HG03558 (cell line): ENCODE measurements around the gene TICAM1.
"Not testable (repeated sequence)": the region's sequence is repeated elsewhere in the genome, so short reads cannot be mapped to it uniquely, and the experiment has no call there.

Source experiments
- ATAC-seq: cut with Tn5 transposase; IDR thresholded peaks from one replicate; pipeline ENCODE4 v1.9.1; 2021; ENCODE audit warnings: moderate number of reproducible peaks; ENCODE audit not compliant: unreplicated experiment; ENCODE audit errors: extremely low read depth

Gene TICAM1

GRCh38 chr19:4831304-4831978, at the start of gene TICAM1:
Gene TICAM1, minus strand, starts transcription at chr19:4831712. Its CDS starts 13,335 bp downstream, at chr19:4818377.
- no peak for ATAC-seq

GRCh38 chr19:4879041-4879440, 47.5 kb upstream of the TICAM1 start:
- no peak for ATAC-seq

GRCh38 chr19:4878491-4878968, 47.0 kb upstream of the TICAM1 start:
- ATAC-seq: no peak

DNA sequence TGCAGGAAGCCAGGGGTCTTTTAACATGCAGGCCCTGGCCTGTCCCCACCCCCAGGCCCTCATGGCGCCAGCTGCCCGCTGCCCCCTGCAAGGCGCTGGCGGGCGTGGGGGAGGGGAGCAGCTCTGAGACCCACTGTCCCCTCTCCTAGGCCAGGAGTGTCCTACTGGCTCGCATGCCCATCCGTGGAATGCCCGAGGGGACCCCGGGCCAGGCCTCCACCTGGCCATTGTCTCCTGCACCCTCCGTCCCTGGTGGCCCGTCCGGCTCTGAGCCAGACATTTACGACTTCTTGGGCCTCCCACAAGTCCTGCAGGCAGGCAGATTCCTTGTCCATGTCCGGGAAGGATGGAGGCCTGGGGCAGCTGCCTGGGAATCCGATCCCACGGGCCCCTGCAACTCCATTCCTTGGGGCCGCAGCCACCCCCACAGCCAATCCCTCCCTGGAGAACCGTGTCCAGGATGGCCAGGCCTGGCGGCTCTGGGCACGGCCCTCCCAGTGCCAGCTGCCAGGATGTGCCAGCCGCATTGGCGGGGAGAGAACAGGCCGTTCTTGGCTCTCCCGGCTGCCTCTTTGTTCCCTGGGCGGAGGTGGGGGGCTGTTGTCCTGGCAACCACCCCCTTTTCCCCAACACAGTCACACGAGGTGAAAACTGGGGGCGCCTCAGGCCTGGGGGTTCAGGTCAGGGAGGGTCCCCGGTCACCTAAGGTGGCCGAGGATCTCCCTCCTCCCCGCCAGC, 46.4 kb upstream of the TICAM1 start:
- no peak for ATAC-seq

DNA sequence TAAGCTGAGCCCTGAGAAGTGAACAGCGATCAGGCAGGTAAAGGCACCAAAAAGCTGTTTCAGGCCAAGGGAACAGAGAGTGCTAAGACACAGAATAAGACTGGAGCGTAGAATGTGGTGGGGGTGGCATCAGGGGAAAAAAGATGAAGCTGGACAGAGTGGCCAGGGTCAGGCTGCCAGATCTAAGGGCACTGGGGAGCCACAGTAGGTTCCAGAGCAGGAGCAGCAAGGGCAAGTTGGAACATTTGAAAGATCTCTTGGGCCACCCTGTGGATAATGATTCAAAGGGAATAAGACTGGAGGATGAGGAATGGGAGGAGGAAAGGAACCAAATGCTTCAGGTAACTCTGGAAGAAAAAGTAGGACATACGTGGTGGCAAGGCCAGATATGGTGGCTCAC, 42.4 kb upstream of the TICAM1 start:
- no peak for ATAC-seq

DNA sequence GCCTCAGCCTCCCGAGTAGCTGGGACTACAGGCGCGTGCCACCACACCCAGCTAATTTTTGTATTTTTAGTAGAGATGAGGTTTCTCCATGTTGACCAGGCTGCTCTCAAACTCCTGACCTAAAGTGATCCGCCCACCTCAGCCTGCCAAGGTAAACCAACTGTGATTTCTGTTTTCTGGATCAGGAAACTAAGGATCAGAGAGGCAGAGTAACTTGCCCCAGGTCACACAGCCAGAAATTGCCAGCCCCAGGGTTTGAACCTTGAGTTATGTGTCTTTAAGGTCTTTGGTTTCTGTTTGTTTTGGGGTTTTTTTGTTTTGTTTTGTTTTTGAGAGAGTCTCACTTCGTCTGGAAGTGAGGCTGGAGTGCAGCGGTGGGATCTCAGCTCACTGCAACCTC, 40.2 kb upstream of the TICAM1 start:
- no peak for ATAC-seq

- ATAC-seq: no peak
Observed at GRCh38 chr19:4870025-4870700, 38.7 kb upstream of the TICAM1 start.

DNA sequence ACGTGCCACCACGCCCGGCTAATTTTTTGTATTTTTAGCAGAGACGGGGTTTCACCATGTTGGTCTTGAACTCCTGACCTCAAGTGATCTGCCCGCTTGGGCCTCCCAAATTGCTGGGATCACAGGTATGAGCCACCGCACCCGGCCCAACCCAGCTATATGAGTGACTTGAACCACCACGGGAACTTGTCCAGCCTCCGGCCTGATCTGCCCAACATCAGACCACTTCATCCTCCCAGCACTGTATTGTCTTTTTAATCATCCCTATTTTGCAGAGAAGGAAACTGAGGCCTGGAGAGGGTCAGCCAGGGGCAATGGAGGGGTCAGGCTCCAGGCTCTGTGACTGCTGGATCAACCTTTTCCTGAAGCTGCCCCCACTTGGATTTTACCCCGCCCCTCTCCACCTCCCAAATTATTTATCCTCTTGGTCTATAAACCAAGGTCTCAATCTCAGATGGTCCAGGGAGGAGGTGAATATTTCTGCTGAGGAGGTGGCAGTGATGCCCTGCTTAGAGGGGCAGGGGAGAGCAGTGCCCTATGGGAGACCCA, 36.8 kb upstream of the TICAM1 start:
- no peak for ATAC-seq

- no peak for ATAC-seq
Observed at GRCh38 chr19:4867534-4868285, 36.2 kb upstream of the TICAM1 start, which contains the start of gene PLIN3. Gene PLIN3, minus strand, starts transcription at chr19:4867667. Its CDS starts 6,273 bp downstream, at chr19:4861394.

- ATAC-seq: no peak
Observed at GRCh38 chr19:4866595-4867424, 35.3 kb upstream of the TICAM1 start.

DNA sequence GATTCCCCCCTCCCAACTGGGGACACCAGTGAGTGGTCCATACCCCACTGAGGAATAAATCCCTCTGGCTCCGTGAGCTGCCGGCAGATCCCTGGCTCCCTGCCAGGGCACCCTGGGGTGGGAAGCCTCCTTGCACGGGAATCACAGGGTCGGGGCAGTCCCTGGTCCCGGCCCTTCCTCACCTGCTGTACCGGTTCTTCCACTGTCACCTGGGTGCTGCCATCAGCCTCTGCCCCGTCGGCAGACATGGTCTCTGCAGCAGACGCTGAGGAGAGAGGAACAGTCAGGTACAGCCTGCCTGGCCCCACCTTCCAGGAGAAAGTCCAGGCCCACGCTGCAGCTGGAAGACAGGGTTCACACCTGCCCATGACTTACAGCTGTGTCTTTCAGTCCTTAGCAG, 29.6 kb upstream of the TICAM1 start:
- ATAC-seq: no peak

GRCh38 chr19:4859697-4860096, 28.2 kb upstream of the TICAM1 start:
- ATAC-seq: no peak

GRCh38 chr19:4856468-4856867, 25.0 kb upstream of the TICAM1 start:
- ATAC-seq: not testable (repeated sequence)

DNA sequence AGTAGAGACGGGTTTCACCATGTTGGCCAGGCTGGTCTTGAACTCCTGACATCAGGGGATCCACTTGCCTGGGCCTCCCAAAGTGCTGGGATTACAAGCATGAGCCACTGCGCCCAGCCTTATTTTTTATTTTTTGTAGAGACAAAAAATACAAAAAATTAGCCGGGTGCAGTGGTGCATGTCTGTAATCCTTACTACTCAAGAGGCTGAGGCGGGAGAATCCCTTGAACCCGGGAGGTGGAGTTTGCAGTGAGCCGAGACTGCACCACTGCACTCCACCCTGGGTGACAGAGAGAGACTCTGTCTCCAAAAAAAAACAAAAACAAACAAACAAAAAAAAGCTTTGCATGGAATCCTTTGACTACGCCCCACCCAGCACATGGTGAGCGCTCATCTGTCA, 22.0 kb upstream of the TICAM1 start:
- ATAC-seq: not testable (repeated sequence)

DNA sequence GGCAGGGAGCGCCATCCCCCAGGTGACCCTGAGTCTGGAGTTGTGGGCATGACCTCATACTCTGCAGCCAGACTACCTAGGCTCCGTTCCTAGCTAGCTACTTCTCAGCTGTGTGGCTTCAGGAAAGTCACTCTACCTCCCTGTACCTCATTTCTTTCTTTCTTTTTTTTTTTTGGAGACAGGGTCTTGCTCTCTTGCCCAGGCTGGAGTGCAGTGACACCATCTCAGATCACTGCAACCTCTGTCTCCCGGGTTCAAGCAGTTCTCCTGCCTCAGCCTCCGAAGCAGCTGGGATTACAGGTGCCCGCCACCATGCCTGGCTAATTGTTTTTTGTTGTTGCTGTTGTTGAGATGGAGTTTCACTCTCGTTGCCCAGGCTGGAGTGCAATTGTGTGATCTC, 21.0 kb upstream of the TICAM1 start:
- ATAC-seq: no peak

DNA sequence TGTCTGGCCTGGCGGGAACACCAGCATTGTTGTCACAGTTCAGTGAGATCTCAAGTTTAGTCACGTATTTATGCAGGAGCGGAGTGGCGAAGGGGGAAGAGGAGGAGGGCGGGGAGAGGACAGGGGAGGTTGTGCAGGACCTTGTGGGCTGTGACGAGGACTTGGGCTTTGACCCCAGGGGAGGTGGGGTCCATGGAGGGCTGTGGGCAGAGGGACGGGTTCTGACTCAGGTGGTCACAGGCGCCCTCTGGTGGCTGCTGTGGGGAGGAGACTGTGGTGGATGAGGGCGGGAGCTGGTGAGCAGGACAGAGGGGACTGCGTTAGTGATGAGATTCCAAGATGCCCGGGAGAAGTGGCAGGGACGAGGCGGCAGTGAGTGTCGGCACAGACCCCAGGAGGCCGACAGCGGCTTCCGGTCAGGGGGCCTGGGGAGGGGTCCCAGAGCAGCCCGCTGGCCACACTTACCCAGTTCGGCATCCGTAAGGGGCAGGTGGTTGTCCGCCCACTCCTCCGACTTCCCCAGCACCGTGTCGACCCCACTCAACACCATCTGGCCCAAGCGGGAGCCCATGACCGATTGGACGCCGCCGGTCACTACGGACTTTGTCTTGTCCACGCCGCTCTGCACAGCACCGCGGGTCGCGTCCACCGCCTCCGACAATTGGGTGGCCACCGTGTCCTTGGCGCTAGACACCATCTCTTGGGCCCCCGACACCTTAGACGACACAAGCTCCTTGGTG, 20.2 kb upstream of the TICAM1 start:
- no peak for ATAC-seq

- no peak for ATAC-seq
Observed at GRCh38 chr19:4849019-4849418, 17.5 kb upstream of the TICAM1 start.

GRCh38 chr19:4847190-4847973, 15.9 kb upstream of the TICAM1 start:
- no peak for ATAC-seq
